IPS-18c (cell line): Measurements from ENCODE around the gene DLG2.

Experiments used
- H3K4me3 ChIP-seq: 2 replicates; pipeline ENCODE4 v1.7.0; 2013; ENCODE audit warnings: low read depth, mild to moderate bottlenecking, low read length, moderate library complexity; ENCODE audit not compliant: insufficient read depth
- H3K9me3 ChIP-seq: one replicate; pipeline ENCODE4 v1.6.1; 2013; ENCODE audit warnings: mild to moderate bottlenecking, low read length, moderate library complexity; ENCODE audit not compliant: control insufficient read depth, insufficient read depth

DLG2 gene

GRCh38 chr11:83677730-83678129 is 1949.4 kb downstream of the DLG2 start:
- H3K4me3 ChIP-seq = no peak overlapping the region
- H3K9me3 ChIP-seq = no peaks in the 10 kb centered on the region

GRCh38 chr11:83676056-83676601 is 1951.0 kb downstream of the DLG2 start:
- Histone ChIP-seq H3K4me3 (no peak overlapping the region), H3K9me3 (no peaks in the 10 kb centered on the region)

GRCh38 chr11:83674102-83674896 is 1952.8 kb downstream of the DLG2 start:
- no peaks in the 10 kb centered on the region for H3K9me3 ChIP-seq
- no peak overlapping the region for H3K4me3 ChIP-seq

GRCh38 chr11:83671289-83671688 is 1955.9 kb downstream of the DLG2 start:
- no peak overlapping the region for H3K4me3 ChIP-seq
- H3K9me3 ChIP-seq = no peaks in the 10 kb centered on the region

- Histone ChIP-seq H3K9me3 (no peaks in the 10 kb centered on the region), H3K4me3 (no peak overlapping the region)
Measured at GRCh38 chr11:83666149-83666548, 1961.0 kb downstream of the DLG2 start.

GRCh38 chr11:83663988-83664387 is 1963.2 kb downstream of the DLG2 start:
- Histone ChIP-seq H3K4me3 (no peak overlapping the region), H3K9me3 (no peaks in the 10 kb centered on the region)

- Histone ChIP-seq H3K4me3 (no peak overlapping the region), H3K9me3 (no peaks in the 10 kb centered on the region)
Measured at GRCh38 chr11:83663446-83663845, 1963.7 kb downstream of the DLG2 start.

GRCh38 chr11:83662494-83662893 is 1964.7 kb downstream of the DLG2 start:
- Histone ChIP-seq H3K9me3 (no peaks in the 10 kb centered on the region), H3K4me3 (no peak overlapping the region)

- no peak overlapping the region for H3K4me3 ChIP-seq
- no peaks in the 10 kb centered on the region for H3K9me3 ChIP-seq
Measured at GRCh38 chr11:83661491-83662350, 1965.4 kb downstream of the DLG2 start.

- H3K9me3 ChIP-seq = no peaks in the 10 kb centered on the region
Measured at GRCh38 chr11:83659466-83659865, 1967.7 kb downstream of the DLG2 start.

GRCh38 chr11:83656796-83657330 is 1970.3 kb downstream of the DLG2 start:
- Histone ChIP-seq H3K9me3 (no peaks in the 10 kb centered on the region), H3K4me3 (no peak overlapping the region)

More at GRCh38 chr11:83659466-83659865, 1967.7 kb downstream of the DLG2 start:
- H3K4me3 ChIP-seq = no peak overlapping the region

GRCh38 chr11:83655976-83656375 is 1971.2 kb downstream of the DLG2 start:
- H3K9me3 ChIP-seq = no peaks in the 10 kb centered on the region
- no peak overlapping the region for H3K4me3 ChIP-seq

- H3K4me3 ChIP-seq = no peak overlapping the region
Measured at GRCh38 chr11:83649528-83649855, 1977.7 kb downstream of the DLG2 start.

GRCh38 chr11:83648610-83649527 is 1978.3 kb downstream of the DLG2 start:
- no peak overlapping the region for H3K4me3 ChIP-seq

More at GRCh38 chr11:83649528-83649855, 1977.7 kb downstream of the DLG2 start:
- H3K9me3 ChIP-seq = no peaks in the 10 kb centered on the region

GRCh38 chr11:83645561-83645960 is 1981.6 kb downstream of the DLG2 start:
- no peaks in the 10 kb centered on the region for H3K9me3 ChIP-seq
- no peak overlapping the region for H3K4me3 ChIP-seq

More at GRCh38 chr11:83648610-83649527, 1978.3 kb downstream of the DLG2 start:
- no peaks in the 10 kb centered on the region for H3K9me3 ChIP-seq

GRCh38 chr11:83643115-83643514 is 1984.0 kb downstream of the DLG2 start:
- Histone ChIP-seq H3K9me3 (no peaks in the 10 kb centered on the region), H3K4me3 (no peak overlapping the region)

GRCh38 chr11:83642500-83642899 is 1984.6 kb downstream of the DLG2 start:
- Histone ChIP-seq H3K9me3 (no peaks in the 10 kb centered on the region), H3K4me3 (no peak overlapping the region)
